Ascending aorta (tissue), 2 donors: ENCODE measurements around the gene RASGRP3. TPM values are rescaled to one million over a fixed set of nuclear protein-coding genes. Genes with fewer than 3 reads are reported as not detected.

Experiments used
- DNase-seq, 2 donors: peaks; one replicate each; pipeline ENCODE4 v3.0.0-alpha.2; 2019; ENCODE audit warnings: low spot score in 2 of 2
- H3K27ac ChIP-seq, 2 donors: fragments of 200-600 bp; sonication (generic); one replicate each; pipeline ENCODE4 v1.5.1; 2016 to 2017; ENCODE audit warnings: mild to moderate bottlenecking in 1 of 2
- H3K27me3 ChIP-seq: fragments of 200-600 bp; sonication (generic); one replicate; pipeline ENCODE4 v1.5.1; 2017
- H3K36me3 ChIP-seq, 2 donors: fragments of 200-600 bp; sonication (generic); one replicate each; pipeline ENCODE4 v1.5.1; 2016
- H3K4me1 ChIP-seq, 2 donors: fragments of 200-600 bp; sonication (generic); one replicate each; pipeline ENCODE4 v1.5.1; 2016 to 2017; ENCODE audit warnings: mild to moderate bottlenecking in 1 of 2
- H3K4me3 ChIP-seq, 2 donors: fragments of 200-600 bp; sonication (generic); one replicate each; pipeline ENCODE4 v1.5.1; 2016 to 2017; ENCODE audit warnings: mild to moderate bottlenecking in 1 of 2
- H3K9me3 ChIP-seq, 2 donors: fragments of 200-600 bp; sonication (generic); one replicate each; pipeline ENCODE4 v1.5.1; 2016
- CTCF ChIP-seq, 3 experiments: fragments of 200-600 bp in 2 of 3; fragments of 450-650 bp in 1 of 3; sonication (generic) in 2 of 3; IDR thresholded peaks; one replicate each; pipeline ENCODE4 v1.5.1; 2016 to 2019; ENCODE audit warnings: antibody characterized with exemption in 3 of 3, mild to moderate bottlenecking in 1 of 3, moderate library complexity in 1 of 3
- intact Hi-C: fragments of 100-400 bp; cut with DNase I; formaldehyde crosslinking; loops from one replicate; pipeline ENCODE4 v1.15.1; 2023
- total RNA-seq: library from RNA; depleted of rRNA; stranded (reverse); fragments of >200 nt; gene quantifications from one replicate; pipeline ENCODE4 v1.1.0, GENCODE V29; 2016

Gene RASGRP3
- total RNA-seq, 1 donor from 2014 or later = 1.6 TPM

- Histone ChIP-seq H3K9me3 (no peaks in the 10 kb centered on the region), H3K4me1 (peaks cover 0 to 13% of the 10 kb centered on the region in 2 donors), H3K27ac (peak overlapping the region in 1 of 2 donors; percentile 26), H3K36me3 (peaks cover 24 to 51% of the 10 kb centered on the region in 2 donors), H3K27me3 (no peaks in the 10 kb centered on the region), H3K4me3 (no peak overlapping the region)
- TF ChIP-seq CTCF (IDR thresholded peaks at IDR 0.05) = no peak
- intact Hi-C loops = loop anchor here (10.0 kb wide), 3 partner anchors 215 to 1035 kb away; partner anchors contain the start of gene LTBP1
- DNase-seq = no peak
Observed at GRCh38 chr2:33589444-33589843, 113.0 kb downstream of the RASGRP3 start.

GRCh38 chr2:33595385-33595784 lies 118.9 kb downstream of the RASGRP3 start:
- H3K27ac ChIP-seq = no peak overlapping the region
- intact Hi-C loops = loop anchor here (5.0 kb wide), 4 partner anchors 878 to 1428 kb away; partner anchors contain the start of genes BIRC6, SLC30A6 and TTC27
- H3K4me1 ChIP-seq = peaks cover 3 to 13% of the 10 kb centered on the region in 2 donors
- no peak for TF ChIP-seq CTCF (IDR thresholded peaks at IDR 0.05)
- no peak overlapping the region for H3K4me3 ChIP-seq
- H3K9me3 ChIP-seq = no peaks in the 10 kb centered on the region
- DNase-seq = no peak
- H3K36me3 ChIP-seq = peaks cover 0 to 20% of the 10 kb centered on the region in 2 donors
- H3K27me3 ChIP-seq = no peaks in the 10 kb centered on the region

GRCh38 chr2:33597026-33597425 lies 120.6 kb downstream of the RASGRP3 start:
- peaks cover 0 to 14% of the 10 kb centered on the region in 2 donors for H3K36me3 ChIP-seq
- no peak for DNase-seq
- H3K4me1 ChIP-seq = peaks cover 3 to 13% of the 10 kb centered on the region in 2 donors
- H3K27me3 ChIP-seq = no peaks in the 10 kb centered on the region
- H3K27ac ChIP-seq = no peak overlapping the region
- H3K4me3 ChIP-seq = peak overlapping the region in 1 of 2 donors; percentile 100
- no peak for TF ChIP-seq CTCF (IDR thresholded peaks at IDR 0.05)
- H3K9me3 ChIP-seq = no peaks in the 10 kb centered on the region
- intact Hi-C loops = loop anchor here (5.0 kb wide), 4 partner anchors 880 to 1430 kb away; partner anchors contain the start of genes BIRC6, SLC30A6 and TTC27

- Histone ChIP-seq H3K36me3 (peaks cover 0 to 1% of the 10 kb centered on the region in 2 donors), H3K9me3 (no peaks in the 10 kb centered on the region), H3K27me3 (no peaks in the 10 kb centered on the region), H3K4me1 (peaks cover 3 to 13% of the 10 kb centered on the region in 2 donors), H3K4me3 (peak overlapping the region; percentile 67 to 100), H3K27ac (peak overlapping the region; percentile 80 to 90)
- intact Hi-C loops = loop anchor here (5.0 kb wide), 4 partner anchors 881 to 1431 kb away; partner anchors contain the start of genes BIRC6, SLC30A6 and TTC27
- no peak for TF ChIP-seq CTCF (IDR thresholded peaks at IDR 0.05)
- DNase-seq = peak; percentile 16 to 75
Observed at GRCh38 chr2:33598561-33599174, 122.2 kb downstream of the RASGRP3 start.

GRCh38 chr2:33599175-33599942 lies 122.9 kb downstream of the RASGRP3 start, which contains the start of gene FAM98A:
Gene FAM98A (minus strand): TSS chr2:33599299. CDS start chr2:33599221, 78 bp downstream.
- intact Hi-C loops = loop anchor here (5.0 kb wide), 4 partner anchors 882 to 1432 kb away; partner anchors contain the start of genes BIRC6, SLC30A6 and TTC27
- peak; percentile 93 to 99 for DNase-seq
- peak within 1 kb of the TSS; percentile 80 to 90 for H3K27ac ChIP-seq

More at GRCh38 chr2:33599175-33599942, 122.9 kb downstream of the RASGRP3 start, which contains the start of gene FAM98A:
- Histone ChIP-seq H3K36me3 (no peaks in the 10 kb centered on the region), H3K4me1 (peaks cover 3 to 10% of the 10 kb centered on the region in 2 donors), H3K4me3 (peak within 1 kb of the TSS; percentile 67 to 100), H3K9me3 (no peaks in the 10 kb centered on the region), H3K27me3 (no peaks in the 10 kb centered on the region)
- no peak for TF ChIP-seq CTCF (IDR thresholded peaks at IDR 0.05)
